Stromal cell of bone marrow (primary cell): ENCODE measurements around the gene OMA1.
"Not testable (repeated sequence)": the region's sequence is repeated elsewhere in the genome, so short reads cannot be mapped to it uniquely, and the experiment has no call there.

Source experiments
- DNase-seq: peaks from one replicate; pipeline ENCODE4 v3.0.0-alpha.2; 2012; ENCODE audit warnings: low read depth

Gene OMA1

GRCh38 chr1:58573705-58574591, 27.4 kb upstream of the OMA1 start:
- no peak for DNase-seq

- DNase-seq, result no peak
These were observed 26.6 kb upstream of the OMA1 start for GRCh38 chr1:58573138-58573537.

GRCh38 chr1:58572690-58573089, 26.2 kb upstream of the OMA1 start:
- no peak for DNase-seq

- no peak for DNase-seq
These were observed 25.1 kb upstream of the OMA1 start for GRCh38 chr1:58571616-58572015.

- no peak for DNase-seq
These were observed 24.3 kb upstream of the OMA1 start for GRCh38 chr1:58570817-58571216.

GRCh38 chr1:58570094-58570493, 23.6 kb upstream of the OMA1 start:
- no peak for DNase-seq

GRCh38 chr1:58568911-58569310, 22.4 kb upstream of the OMA1 start:
- no peak for DNase-seq

- no peak for DNase-seq
These were observed 21.8 kb upstream of the OMA1 start for GRCh38 chr1:58568271-58568860.

GRCh38 chr1:58566339-58566738, 19.8 kb upstream of the OMA1 start:
- DNase-seq, result no peak

GRCh38 chr1:58563715-58564114, 17.2 kb upstream of the OMA1 start:
- not testable (repeated sequence) for DNase-seq

- no peak for DNase-seq
These were observed 15.1 kb upstream of the OMA1 start for GRCh38 chr1:58561633-58562032.

GRCh38 chr1:58555393-58555792, 8.9 kb upstream of the OMA1 start:
- no peak for DNase-seq

GRCh38 chr1:58551186-58552140, 4.9 kb upstream of the OMA1 start:
- DNase-seq, result no peak

- DNase-seq, result not testable (repeated sequence)
These were observed 2.8 kb upstream of the OMA1 start for GRCh38 chr1:58549291-58549690.

- no peak for DNase-seq
These were observed 1.8 kb upstream of the OMA1 start for GRCh38 chr1:58548371-58548770.

- peak; percentile 67 for DNase-seq
These were observed 671 bp downstream of the OMA1 start for GRCh38 chr1:58545591-58546519.

- DNase-seq, result no peak
These were observed 3.3 kb downstream of the OMA1 start for GRCh38 chr1:58543260-58543659.

- DNase-seq, result no peak
These were observed 7.0 kb downstream of the OMA1 start for GRCh38 chr1:58539553-58539952.

- no peak for DNase-seq
These were observed 7.7 kb downstream of the OMA1 start for GRCh38 chr1:58538821-58539220.

GRCh38 chr1:58531842-58532241, 14.7 kb downstream of the OMA1 start:
- DNase-seq, result not testable (repeated sequence)

- DNase-seq, result no peak
These were observed 17.2 kb downstream of the OMA1 start for GRCh38 chr1:58529284-58529683.
